ENCODE measurements around the gene MEIOB. TPM values are rescaled to one million over a fixed set of nuclear protein-coding genes. Genes with fewer than 3 reads are reported as not detected.
"Not testable (repeated sequence)": the region's sequence is repeated elsewhere in the genome, so short reads cannot be mapped to it uniquely, and the experiment has no call there.

Gene MEIOB
- total RNA-seq, 1 experiment from 2014 or later = not detected

DNA sequence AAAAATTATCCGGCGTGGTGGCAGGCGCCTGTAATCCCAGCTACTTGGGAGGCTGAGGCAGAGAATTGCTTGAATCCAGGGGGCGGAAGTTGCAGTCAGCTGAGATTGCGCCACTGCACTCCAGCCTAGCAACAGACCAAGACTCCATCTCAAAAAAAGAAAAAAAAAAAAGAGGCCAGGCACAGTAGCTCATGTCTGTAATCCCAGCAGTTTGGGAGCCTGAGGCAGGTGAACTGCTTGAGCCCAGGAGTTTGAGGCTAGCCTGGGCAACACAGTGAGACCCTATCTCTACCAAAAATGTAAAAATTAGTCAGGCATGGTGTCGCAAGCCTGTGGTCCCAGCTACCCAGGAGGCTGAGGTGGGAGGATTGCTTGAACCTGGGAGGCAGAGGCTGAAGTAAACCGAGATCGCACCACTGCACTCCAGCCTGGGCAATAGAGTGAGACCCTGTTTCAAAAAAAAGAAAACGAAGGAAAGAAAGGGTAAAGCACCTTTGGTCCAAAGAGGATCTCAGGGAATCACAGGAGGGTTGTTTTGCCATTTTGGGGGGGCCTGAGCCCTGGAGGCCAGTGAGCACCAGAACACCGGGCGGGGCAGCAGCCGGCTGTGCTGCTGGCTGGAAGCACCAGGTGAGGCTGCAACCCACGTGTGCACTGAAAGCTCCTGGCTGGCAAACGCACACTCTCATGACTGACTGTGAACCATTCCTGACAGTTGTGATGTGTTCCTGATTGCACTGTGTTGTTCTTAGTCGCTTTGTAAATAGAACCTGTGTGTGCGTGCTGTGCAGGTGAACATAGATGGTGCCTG is 27.9 kb upstream of the MEIOB start:
- Histone ChIP-seq H2AFZ (peak overlapping the region; percentile 54; the same call in 1 of the 2 replicates), H4K20me1 (ENCODE audit: insufficient read depth) (no peaks in the 10 kb centered on the region), H3K36me3 (ENCODE audit: low read depth) (no peaks in the 10 kb centered on the region), H3K4me3 (peak overlapping the region; percentile 35; the same call in 1 of the 2 replicates), H3K79me2 (ENCODE audit: low read depth) (no peaks in the 10 kb centered on the region), H3K27ac (no peak overlapping the region), H3K4me1 (replicated peaks; ENCODE audit: insufficient read depth) (peaks cover 14% of the 10 kb centered on the region), H3K9me2 (ENCODE audit: insufficient read depth) (no peaks in the 10 kb centered on the region), H3K4me2 (peak overlapping the region; percentile 71), H3K27me3 (ENCODE audit: insufficient read depth, low read depth) (no peaks in the 10 kb centered on the region), H3K9me3 (ENCODE audit: insufficient read depth, low read depth) (no peaks in the 10 kb centered on the region), H3F3A (ENCODE audit: insufficient read depth, low read depth) (peaks cover 14% of the 10 kb centered on the region; the same call in 1 of the 2 replicates)
- TF ChIP-seq, protein P1, sequence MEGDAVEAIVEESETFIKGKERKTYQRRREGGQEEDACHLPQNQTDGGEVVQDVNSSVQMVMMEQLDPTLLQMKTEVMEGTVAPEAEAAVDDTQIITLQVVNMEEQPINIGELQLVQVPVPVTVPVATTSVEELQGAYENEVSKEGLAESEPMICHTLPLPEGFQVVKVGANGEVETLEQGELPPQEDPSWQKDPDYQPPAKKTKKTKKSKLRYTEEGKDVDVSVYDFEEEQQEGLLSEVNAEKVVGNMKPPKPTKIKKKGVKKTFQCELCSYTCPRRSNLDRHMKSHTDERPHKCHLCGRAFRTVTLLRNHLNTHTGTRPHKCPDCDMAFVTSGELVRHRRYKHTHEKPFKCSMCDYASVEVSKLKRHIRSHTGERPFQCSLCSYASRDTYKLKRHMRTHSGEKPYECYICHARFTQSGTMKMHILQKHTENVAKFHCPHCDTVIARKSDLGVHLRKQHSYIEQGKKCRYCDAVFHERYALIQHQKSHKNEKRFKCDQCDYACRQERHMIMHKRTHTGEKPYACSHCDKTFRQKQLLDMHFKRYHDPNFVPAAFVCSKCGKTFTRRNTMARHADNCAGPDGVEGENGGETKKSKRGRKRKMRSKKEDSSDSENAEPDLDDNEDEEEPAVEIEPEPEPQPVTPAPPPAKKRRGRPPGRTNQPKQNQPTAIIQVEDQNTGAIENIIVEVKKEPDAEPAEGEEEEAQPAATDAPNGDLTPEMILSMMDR (conservative IDR thresholded peaks at IDR 0.05) = no peak
- TF ChIP-seq EZH2 (IDR thresholded peaks at IDR 0.05; ENCODE audit: low read depth) = no peak
- POLR2A ChIA-PET (ENCODE audit: unreplicated experiment) = interaction anchor here (0.7 kb wide), 1 partner anchor 22 kb away, joined by 4 read pairs; no protein-coding TSS in a partner anchor
- intact Hi-C loops (cut with micrococcal nuclease; ENCODE audit: unreplicated experiment) = no loop called here
- BruUV-seq (replicated peaks) = no TSS peak
- CTCF ChIA-PET = no interaction called here
- DNase-seq = no peak

- H2AFZ ChIP-seq; DNase-seq; BruUV-seq (replicated peaks); H3K4me2 ChIP-seq; H3K9me2 ChIP-seq (ENCODE audit: insufficient read depth); intact Hi-C loops (cut with micrococcal nuclease; ENCODE audit: unreplicated experiment); H3K4me3 ChIP-seq; H4K20me1 ChIP-seq (ENCODE audit: insufficient read depth); H3K9me3 ChIP-seq (ENCODE audit: insufficient read depth, low read depth); H3K27me3 ChIP-seq (ENCODE audit: insufficient read depth, low read depth); H3K27ac ChIP-seq; H3K79me2 ChIP-seq (ENCODE audit: low read depth); H3K36me3 ChIP-seq (ENCODE audit: low read depth): not testable (repeated sequence)
- Histone ChIP-seq H3F3A (ENCODE audit: insufficient read depth, low read depth) (peaks cover 14% of the 10 kb centered on the region; the same call in 1 of the 2 replicates), H3K4me1 (replicated peaks; ENCODE audit: insufficient read depth) (peaks cover 21% of the 10 kb centered on the region)
- ChIA-PET POLR2A (ENCODE audit: unreplicated experiment) (interaction anchor here (0.6 kb wide), 1 partner anchor 95 kb away, joined by 4 read pairs; no protein-coding TSS in a partner anchor), CTCF (interaction anchor here (0.6 kb wide), 1 partner anchor 18 kb away, joined by 4 read pairs; no protein-coding TSS in a partner anchor)
Observed at GRCh38 chr16:1897692-1898091, 25.7 kb upstream of the MEIOB start.

- Histone ChIP-seq H3K36me3 (ENCODE audit: low read depth) (no peaks in the 10 kb centered on the region), H3K27ac (no peak overlapping the region), H3F3A (ENCODE audit: insufficient read depth, low read depth) (peaks cover 14% of the 10 kb centered on the region; the same call in 1 of the 2 replicates), H3K9me3 (ENCODE audit: insufficient read depth, low read depth) (no peaks in the 10 kb centered on the region), H3K4me2 (no peak overlapping the region), H2AFZ (no peak overlapping the region), H3K9me2 (ENCODE audit: insufficient read depth) (no peaks in the 10 kb centered on the region), H3K4me1 (replicated peaks; ENCODE audit: insufficient read depth) (peaks cover 21% of the 10 kb centered on the region), H3K79me2 (ENCODE audit: low read depth) (no peaks in the 10 kb centered on the region), H4K20me1 (ENCODE audit: insufficient read depth) (no peaks in the 10 kb centered on the region), H3K27me3 (ENCODE audit: insufficient read depth, low read depth) (no peaks in the 10 kb centered on the region), H3K4me3 (no peak overlapping the region)
- POLR2A ChIA-PET (ENCODE audit: unreplicated experiment) = no interaction called here
- TF ChIP-seq EZH2 (IDR thresholded peaks at IDR 0.05; ENCODE audit: low read depth) = no peak
- TF ChIP-seq, protein P1 (conservative IDR thresholded peaks at IDR 0.05) = no peak
- BruUV-seq (replicated peaks) = no TSS peak
- intact Hi-C loops (cut with micrococcal nuclease; ENCODE audit: unreplicated experiment) = no loop called here
- CTCF ChIA-PET = no interaction called here
- no peak for DNase-seq
Observed at GRCh38 chr16:1895949-1896675, 24.1 kb upstream of the MEIOB start.
